ENCODE results near the gene RBFOX2. TPM values are rescaled to one million over a fixed set of nuclear protein-coding genes. Genes with fewer than 3 reads are reported as not detected.

The RBFOX2 gene
- total and polyA plus RNA-seq, 2 experiments from 2014 or later = 88.8 to 131 TPM

DNA sequence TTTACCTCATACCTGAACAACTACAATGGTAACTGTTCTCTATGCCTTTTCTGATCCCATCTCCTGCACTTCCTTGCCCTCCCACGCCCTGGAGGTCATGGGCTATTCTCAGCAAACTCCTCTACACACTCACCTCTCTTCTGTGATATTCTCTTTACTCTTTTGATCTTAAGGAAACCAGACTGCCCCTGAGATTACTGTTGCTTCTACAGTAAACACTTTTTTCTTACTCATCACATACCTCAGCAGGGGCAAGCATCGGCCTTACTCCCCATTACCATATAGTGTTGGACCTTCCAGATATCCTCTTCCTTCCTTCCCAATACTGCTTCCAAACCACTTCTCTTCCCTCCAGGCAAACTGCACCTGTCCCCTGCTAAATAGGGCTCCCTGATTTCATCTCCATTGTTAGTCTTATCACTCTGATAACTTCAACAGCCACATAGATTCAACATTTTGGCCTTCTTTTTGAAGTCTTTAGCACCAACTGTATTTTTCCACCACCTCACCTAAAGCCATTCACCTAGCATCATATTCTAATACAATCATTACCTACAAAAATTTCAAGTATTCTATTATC is 141.2 kb downstream of the RBFOX2 start (continued):
- TF ChIP-seq, protein P1, sequence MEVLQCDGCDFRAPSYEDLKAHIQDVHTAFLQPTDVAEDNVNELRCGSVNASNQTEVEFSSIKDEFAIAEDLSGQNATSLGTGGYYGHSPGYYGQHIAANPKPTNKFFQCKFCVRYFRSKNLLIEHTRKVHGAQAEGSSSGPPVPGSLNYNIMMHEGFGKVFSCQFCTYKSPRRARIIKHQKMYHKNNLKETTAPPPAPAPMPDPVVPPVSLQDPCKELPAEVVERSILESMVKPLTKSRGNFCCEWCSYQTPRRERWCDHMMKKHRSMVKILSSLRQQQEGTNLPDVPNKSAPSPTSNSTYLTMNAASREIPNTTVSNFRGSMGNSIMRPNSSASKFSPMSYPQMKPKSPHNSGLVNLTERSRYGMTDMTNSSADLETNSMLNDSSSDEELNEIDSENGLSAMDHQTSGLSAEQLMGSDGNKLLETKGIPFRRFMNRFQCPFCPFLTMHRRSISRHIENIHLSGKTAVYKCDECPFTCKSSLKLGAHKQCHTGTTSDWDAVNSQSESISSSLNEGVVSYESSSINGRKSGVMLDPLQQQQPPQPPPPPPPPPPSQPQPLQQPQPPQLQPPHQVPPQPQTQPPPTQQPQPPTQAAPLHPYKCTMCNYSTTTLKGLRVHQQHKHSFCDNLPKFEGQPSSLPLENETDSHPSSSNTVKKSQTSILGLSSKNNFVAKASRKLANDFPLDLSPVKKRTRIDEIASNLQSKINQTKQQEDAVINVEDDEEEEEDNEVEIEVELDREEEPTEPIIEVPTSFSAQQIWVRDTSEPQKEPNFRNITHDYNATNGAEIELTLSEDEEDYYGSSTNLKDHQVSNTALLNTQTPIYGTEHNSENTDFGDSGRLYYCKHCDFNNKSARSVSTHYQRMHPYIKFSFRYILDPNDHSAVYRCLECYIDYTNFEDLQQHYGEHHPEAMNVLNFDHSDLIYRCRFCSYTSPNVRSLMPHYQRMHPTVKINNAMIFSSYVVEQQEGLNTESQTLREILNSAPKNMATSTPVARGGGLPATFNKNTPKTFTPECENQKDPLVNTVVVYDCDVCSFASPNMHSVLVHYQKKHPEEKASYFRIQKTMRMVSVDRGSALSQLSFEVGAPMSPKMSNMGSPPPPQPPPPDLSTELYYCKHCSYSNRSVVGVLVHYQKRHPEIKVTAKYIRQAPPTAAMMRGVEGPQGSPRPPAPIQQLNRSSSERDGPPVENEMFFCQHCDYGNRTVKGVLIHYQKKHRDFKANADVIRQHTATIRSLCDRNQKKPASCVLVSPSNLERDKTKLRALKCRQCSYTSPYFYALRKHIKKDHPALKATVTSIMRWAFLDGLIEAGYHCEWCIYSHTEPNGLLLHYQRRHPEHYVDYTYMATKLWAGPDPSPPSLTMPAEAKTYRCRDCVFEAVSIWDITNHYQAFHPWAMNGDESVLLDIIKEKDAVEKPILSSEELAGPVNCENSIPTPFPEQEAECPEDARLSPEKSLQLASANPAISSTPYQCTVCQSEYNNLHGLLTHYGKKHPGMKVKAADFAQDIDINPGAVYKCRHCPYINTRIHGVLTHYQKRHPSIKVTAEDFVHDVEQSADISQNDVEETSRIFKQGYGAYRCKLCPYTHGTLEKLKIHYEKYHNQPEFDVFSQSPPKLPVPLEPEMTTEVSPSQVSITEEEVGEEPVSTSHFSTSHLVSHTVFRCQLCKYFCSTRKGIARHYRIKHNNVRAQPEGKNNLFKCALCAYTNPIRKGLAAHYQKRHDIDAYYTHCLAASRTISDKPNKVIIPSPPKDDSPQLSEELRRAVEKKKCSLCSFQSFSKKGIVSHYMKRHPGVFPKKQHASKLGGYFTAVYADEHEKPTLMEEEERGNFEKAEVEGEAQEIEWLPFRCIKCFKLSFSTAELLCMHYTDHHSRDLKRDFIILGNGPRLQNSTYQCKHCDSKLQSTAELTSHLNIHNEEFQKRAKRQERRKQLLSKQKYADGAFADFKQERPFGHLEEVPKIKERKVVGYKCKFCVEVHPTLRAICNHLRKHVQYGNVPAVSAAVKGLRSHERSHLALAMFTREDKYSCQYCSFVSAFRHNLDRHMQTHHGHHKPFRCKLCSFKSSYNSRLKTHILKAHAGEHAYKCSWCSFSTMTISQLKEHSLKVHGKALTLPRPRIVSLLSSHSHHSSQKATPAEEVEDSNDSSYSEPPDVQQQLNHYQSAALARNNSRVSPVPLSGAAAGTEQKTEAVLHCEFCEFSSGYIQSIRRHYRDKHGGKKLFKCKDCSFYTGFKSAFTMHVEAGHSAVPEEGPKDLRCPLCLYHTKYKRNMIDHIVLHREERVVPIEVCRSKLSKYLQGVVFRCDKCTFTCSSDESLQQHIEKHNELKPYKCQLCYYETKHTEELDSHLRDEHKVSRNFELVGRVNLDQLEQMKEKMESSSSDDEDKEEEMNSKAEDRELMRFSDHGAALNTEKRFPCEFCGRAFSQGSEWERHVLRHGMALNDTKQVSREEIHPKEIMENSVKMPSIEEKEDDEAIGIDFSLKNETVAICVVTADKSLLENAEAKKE (CRISPR knock-in tag; IDR thresholded peaks at IDR 0.05) = no peak
- TF ChIP-seq EZH2 (IDR thresholded peaks at IDR 0.05; ENCODE audit: low read depth, unreplicated experiment) (no peak), POLR2AphosphoS5 (IDR thresholded peaks at IDR 0.05; ENCODE audit: low read depth) (no peak)

DNA sequence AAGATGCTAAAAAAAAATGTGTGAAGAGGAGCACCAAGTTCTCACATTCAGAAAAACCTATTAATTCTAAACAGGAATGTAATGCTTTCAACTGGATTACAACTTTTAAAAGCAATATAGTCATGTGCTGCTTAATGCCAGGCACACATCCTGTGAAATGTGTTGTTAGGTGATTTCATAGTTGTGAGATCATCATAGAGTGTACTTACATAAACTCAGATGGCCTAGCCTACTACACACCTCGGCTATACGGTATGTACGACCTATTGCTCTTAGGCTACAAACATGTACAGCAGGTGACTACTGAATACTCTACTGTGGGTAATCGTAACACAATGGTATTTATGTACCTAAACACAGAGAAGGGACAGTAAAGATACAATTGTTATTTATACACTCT is 142.3 kb downstream of the RBFOX2 start:
- Mint-ChIP-seq H3K36me3 (ENCODE audit: low read depth) (no peaks in the 10 kb centered on the region), H3K4me3 (no peak overlapping the region), H3K27me3 (ENCODE audit: insufficient read depth, low read depth, poor library complexity) (peaks cover 2% of the 10 kb centered on the region), H3K27ac (no peak overlapping the region), H3K9me3 (no peaks in the 10 kb centered on the region), H3K4me1 (peaks cover 34% of the 10 kb centered on the region)
- Histone ChIP-seq H3K27me3 (ENCODE audit: insufficient read depth) (no peaks in the 10 kb centered on the region), H3K27ac (ENCODE audit: low read depth) (no peak overlapping the region), H3K36me3 (ENCODE audit: insufficient read depth) (no peaks in the 10 kb centered on the region), H3F3A (replicated peaks; ENCODE audit: low read depth) (no peaks in the 10 kb centered on the region), H4K20me1 (replicated peaks; ENCODE audit: insufficient read depth) (peaks cover 16% of the 10 kb centered on the region; the same call in 1 of the 2 replicates), H3K4me3 (no peak overlapping the region), H3K9me2 (ENCODE audit: insufficient read depth) (no peaks in the 10 kb centered on the region; the same call in 1 of the 2 replicates), H2AFZ (no peak overlapping the region), H3K4me2 (no peak overlapping the region), H3K79me2 (replicated peaks; ENCODE audit: insufficient read depth) (peaks cover 83% of the 10 kb centered on the region), H3K4me1 (ENCODE audit: insufficient read depth) (peaks cover 11% of the 10 kb centered on the region)
- no peak for DNase-seq (ENCODE audit: low spot score)
- no peak for ATAC-seq
- TF ChIP-seq POLR2AphosphoS5 (IDR thresholded peaks at IDR 0.05; ENCODE audit: low read depth) (no peak), ZNF114 (CRISPR knock-in tag; IDR thresholded peaks at IDR 0.05) (no peak), CREB1 (CRISPR knock-in tag; IDR thresholded peaks at IDR 0.05; ENCODE audit: low read depth) (no peak), EZH2 (IDR thresholded peaks at IDR 0.05; ENCODE audit: low read depth, unreplicated experiment) (no peak), STAT1 (IDR thresholded peaks at IDR 0.05; ENCODE audit: unreplicated experiment) (no peak)
- TF ChIP-seq, protein P2, sequence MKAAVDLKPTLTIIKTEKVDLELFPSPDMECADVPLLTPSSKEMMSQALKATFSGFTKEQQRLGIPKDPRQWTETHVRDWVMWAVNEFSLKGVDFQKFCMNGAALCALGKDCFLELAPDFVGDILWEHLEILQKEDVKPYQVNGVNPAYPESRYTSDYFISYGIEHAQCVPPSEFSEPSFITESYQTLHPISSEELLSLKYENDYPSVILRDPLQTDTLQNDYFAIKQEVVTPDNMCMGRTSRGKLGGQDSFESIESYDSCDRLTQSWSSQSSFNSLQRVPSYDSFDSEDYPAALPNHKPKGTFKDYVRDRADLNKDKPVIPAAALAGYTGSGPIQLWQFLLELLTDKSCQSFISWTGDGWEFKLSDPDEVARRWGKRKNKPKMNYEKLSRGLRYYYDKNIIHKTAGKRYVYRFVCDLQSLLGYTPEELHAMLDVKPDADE (IDR thresholded peaks at IDR 0.05) = no peak
- TF ChIP-seq, protein P3, sequence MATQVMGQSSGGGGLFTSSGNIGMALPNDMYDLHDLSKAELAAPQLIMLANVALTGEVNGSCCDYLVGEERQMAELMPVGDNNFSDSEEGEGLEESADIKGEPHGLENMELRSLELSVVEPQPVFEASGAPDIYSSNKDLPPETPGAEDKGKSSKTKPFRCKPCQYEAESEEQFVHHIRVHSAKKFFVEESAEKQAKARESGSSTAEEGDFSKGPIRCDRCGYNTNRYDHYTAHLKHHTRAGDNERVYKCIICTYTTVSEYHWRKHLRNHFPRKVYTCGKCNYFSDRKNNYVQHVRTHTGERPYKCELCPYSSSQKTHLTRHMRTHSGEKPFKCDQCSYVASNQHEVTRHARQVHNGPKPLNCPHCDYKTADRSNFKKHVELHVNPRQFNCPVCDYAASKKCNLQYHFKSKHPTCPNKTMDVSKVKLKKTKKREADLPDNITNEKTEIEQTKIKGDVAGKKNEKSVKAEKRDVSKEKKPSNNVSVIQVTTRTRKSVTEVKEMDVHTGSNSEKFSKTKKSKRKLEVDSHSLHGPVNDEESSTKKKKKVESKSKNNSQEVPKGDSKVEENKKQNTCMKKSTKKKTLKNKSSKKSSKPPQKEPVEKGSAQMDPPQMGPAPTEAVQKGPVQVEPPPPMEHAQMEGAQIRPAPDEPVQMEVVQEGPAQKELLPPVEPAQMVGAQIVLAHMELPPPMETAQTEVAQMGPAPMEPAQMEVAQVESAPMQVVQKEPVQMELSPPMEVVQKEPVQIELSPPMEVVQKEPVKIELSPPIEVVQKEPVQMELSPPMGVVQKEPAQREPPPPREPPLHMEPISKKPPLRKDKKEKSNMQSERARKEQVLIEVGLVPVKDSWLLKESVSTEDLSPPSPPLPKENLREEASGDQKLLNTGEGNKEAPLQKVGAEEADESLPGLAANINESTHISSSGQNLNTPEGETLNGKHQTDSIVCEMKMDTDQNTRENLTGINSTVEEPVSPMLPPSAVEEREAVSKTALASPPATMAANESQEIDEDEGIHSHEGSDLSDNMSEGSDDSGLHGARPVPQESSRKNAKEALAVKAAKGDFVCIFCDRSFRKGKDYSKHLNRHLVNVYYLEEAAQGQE (IDR thresholded peaks at IDR 0.05; ENCODE audit: unreplicated experiment) = no peak

All from GM23338 (cell line).